BLaER1 treated with 17β-estradiol and CSF1 and Interleukin-3, amounts not matched to agents 10 nM and 100 nM (cell line): ENCODE data around the gene TECPR2.
"Not testable (repeated sequence)": the region's sequence is repeated elsewhere in the genome, so short reads cannot be mapped to it uniquely, and the experiment has no call there.

Experiments
- H3K27ac ChIP-seq, 11 experiments: shearing (Covaris generic); formaldehyde crosslinking; 2 replicates each; pipeline ENCODE4 v1.8.1; 2022
- H3K27me3 ChIP-seq, 11 experiments: shearing (Covaris generic); formaldehyde crosslinking; 2 replicates each; pipeline ENCODE4 v1.8.1; 2022
- H3K36me3 ChIP-seq, 11 experiments: shearing (Covaris generic); formaldehyde crosslinking; 2 replicates each; pipeline ENCODE4 v1.8.1; 2022
- H3K4me1 ChIP-seq, 10 experiments: shearing (Covaris generic); formaldehyde crosslinking; 2 replicates each; pipeline ENCODE4 v1.8.1; 2022
- H3K4me2 ChIP-seq, 11 experiments: shearing (Covaris generic); formaldehyde crosslinking; 2 replicates each; pipeline ENCODE4 v1.8.1; 2022
- H3K4me3 ChIP-seq, 10 experiments: shearing (Covaris generic); formaldehyde crosslinking; 2 replicates each; pipeline ENCODE4 v1.8.1; 2022
- H3K9ac ChIP-seq, 11 experiments: shearing (Covaris generic); formaldehyde crosslinking; 2 replicates each; pipeline ENCODE4 v1.8.1; 2022
- H3K9me3 ChIP-seq, 11 experiments: shearing (Covaris generic); formaldehyde crosslinking; replicated peaks in 1 of 11; 2 replicates each; pipeline ENCODE4 v1.8.1; 2022
- H4K20me1 ChIP-seq, 11 experiments: shearing (Covaris generic); formaldehyde crosslinking; 2 replicates each; pipeline ENCODE4 v1.8.1; 2022
- Cebpa-rat ChIP-seq, 11 experiments: shearing (Covaris generic); IDR thresholded peaks; 2 replicates each; pipeline ENCODE4 v1.8.1; 2022

Gene TECPR2

GRCh38 chr14:102344084-102344483, 18.7 kb upstream of the TECPR2 start:
- Histone ChIP-seq H3K36me3 (peaks cover 92 to 100% (median 96%) of the 10 kb centered on the region in 11 experiments), H3K27me3 (no peaks in the 10 kb centered on the region), H4K20me1 (peaks cover 0 to 27% (median 0%) of the 10 kb centered on the region in 11 experiments; a peak in 8 of 22 replicates), H3K27ac (no peak overlapping the region), H3K4me3 (no peak overlapping the region), H3K9me3 (no peaks in the 10 kb centered on the region), H3K9ac (no peak overlapping the region), H3K4me1 (no peaks in the 10 kb centered on the region), H3K4me2 (no peak overlapping the region)
- TF ChIP-seq Cebpa-rat (IDR thresholded peaks at IDR 0.05): no peak

GRCh38 chr14:102344485-102344884, 18.3 kb upstream of the TECPR2 start:
- Histone ChIP-seq H3K4me2 (no peak overlapping the region), H3K9ac (no peak overlapping the region), H4K20me1 (peaks cover 0 to 25% (median 0%) of the 10 kb centered on the region in 11 experiments; a peak in 7 of 22 replicates), H3K27me3 (no peaks in the 10 kb centered on the region), H3K4me3 (no peak overlapping the region), H3K4me1 (no peaks in the 10 kb centered on the region), H3K27ac (no peak overlapping the region), H3K36me3 (peaks cover 92 to 100% (median 96%) of the 10 kb centered on the region in 11 experiments), H3K9me3 (no peaks in the 10 kb centered on the region)
- TF ChIP-seq Cebpa-rat (IDR thresholded peaks at IDR 0.05): no peak

GRCh38 chr14:102345232-102345631, 17.5 kb upstream of the TECPR2 start:
- Histone ChIP-seq H3K4me2 (no peak overlapping the region), H3K27me3 (no peaks in the 10 kb centered on the region), H3K9me3 (no peaks in the 10 kb centered on the region), H3K9ac (no peak overlapping the region), H4K20me1 (peaks cover 0 to 25% (median 0%) of the 10 kb centered on the region in 11 experiments; a peak in 7 of 22 replicates), H3K27ac (no peak overlapping the region), H3K36me3 (peaks cover 88 to 100% (median 99%) of the 10 kb centered on the region in 11 experiments), H3K4me1 (no peaks in the 10 kb centered on the region), H3K4me3 (no peak overlapping the region)
- no peak for TF ChIP-seq Cebpa-rat (IDR thresholded peaks at IDR 0.05)

GRCh38 chr14:102346645-102347044, 16.1 kb upstream of the TECPR2 start:
- no peaks in the 10 kb centered on the region for H3K4me1 ChIP-seq
- H3K9ac ChIP-seq: no peak overlapping the region
- H3K4me2 ChIP-seq: no peak overlapping the region
- H4K20me1 ChIP-seq: peaks cover 0 to 20% (median 0%) of the 10 kb centered on the region in 11 experiments; a peak in 6 of 22 replicates
- no peak overlapping the region for H3K4me3 ChIP-seq
- H3K27ac ChIP-seq: no peak overlapping the region
- H3K27me3 ChIP-seq: no peaks in the 10 kb centered on the region
- TF ChIP-seq Cebpa-rat (IDR thresholded peaks at IDR 0.05): no peak
- peaks cover 79 to 100% (median 96%) of the 10 kb centered on the region in 11 experiments for H3K36me3 ChIP-seq
- H3K9me3 ChIP-seq: no peaks in the 10 kb centered on the region

- H3K4me3 ChIP-seq: no peak overlapping the region
- H3K27ac ChIP-seq: no peak overlapping the region
- TF ChIP-seq Cebpa-rat (IDR thresholded peaks at IDR 0.05): no peak
- H3K4me2 ChIP-seq: no peak overlapping the region
- H3K27me3 ChIP-seq: no peaks in the 10 kb centered on the region
- H3K4me1 ChIP-seq: no peaks in the 10 kb centered on the region
- H3K9me3 ChIP-seq: no peaks in the 10 kb centered on the region
- H4K20me1 ChIP-seq: peaks cover 0 to 14% (median 0%) of the 10 kb centered on the region in 11 experiments; a peak in 3 of 22 replicates
- peaks cover 71 to 100% (median 95%) of the 10 kb centered on the region in 11 experiments for H3K36me3 ChIP-seq
- H3K9ac ChIP-seq: no peak overlapping the region
Measured at GRCh38 chr14:102348376-102348775, 14.4 kb upstream of the TECPR2 start.

- Histone ChIP-seq H3K9me3 (no peaks in the 10 kb centered on the region), H3K4me2 (no peak overlapping the region), H3K4me1 (no peaks in the 10 kb centered on the region), H3K4me3 (no peak overlapping the region), H3K36me3 (peaks cover 73 to 100% (median 95%) of the 10 kb centered on the region in 11 experiments), H3K27ac (no peak overlapping the region), H3K9ac (no peak overlapping the region), H3K27me3 (no peaks in the 10 kb centered on the region), H4K20me1 (no peaks in the 10 kb centered on the region; a peak in 2 of 22 replicates)
- TF ChIP-seq Cebpa-rat (IDR thresholded peaks at IDR 0.05): no peak
Measured at GRCh38 chr14:102351023-102351422, 11.7 kb upstream of the TECPR2 start.

- not testable (repeated sequence) for H3K27ac ChIP-seq, H3K27me3 ChIP-seq, H3K9ac ChIP-seq, H3K9me3 ChIP-seq, H3K4me3 ChIP-seq, H3K4me2 ChIP-seq, H4K20me1 ChIP-seq, H3K4me1 ChIP-seq
- peaks cover 71 to 100% (median 95%) of the 10 kb centered on the region in 11 experiments for H3K36me3 ChIP-seq
Measured at GRCh38 chr14:102351593-102351992, 11.1 kb upstream of the TECPR2 start.

GRCh38 chr14:102352213-102352612, 10.5 kb upstream of the TECPR2 start:
- Histone ChIP-seq H3K9ac (no peak overlapping the region), H3K27ac (no peak overlapping the region), H3K36me3 (peaks cover 71 to 100% (median 95%) of the 10 kb centered on the region in 11 experiments), H4K20me1 (no peaks in the 10 kb centered on the region; a peak in 2 of 22 replicates), H3K4me3 (no peak overlapping the region), H3K4me1 (no peaks in the 10 kb centered on the region), H3K4me2 (no peak overlapping the region), H3K9me3 (no peaks in the 10 kb centered on the region), H3K27me3 (no peaks in the 10 kb centered on the region)
- TF ChIP-seq Cebpa-rat (IDR thresholded peaks at IDR 0.05): no peak

- Histone ChIP-seq H3K9me3 (no peaks in the 10 kb centered on the region), H4K20me1 (no peaks in the 10 kb centered on the region; a peak in 2 of 22 replicates), H3K4me3 (no peak overlapping the region), H3K9ac (no peak overlapping the region), H3K27me3 (no peaks in the 10 kb centered on the region), H3K4me1 (no peaks in the 10 kb centered on the region), H3K36me3 (peaks cover 71 to 100% (median 95%) of the 10 kb centered on the region in 11 experiments), H3K27ac (no peak overlapping the region), H3K4me2 (no peak overlapping the region)
- no peak for TF ChIP-seq Cebpa-rat (IDR thresholded peaks at IDR 0.05)
Measured at GRCh38 chr14:102353126-102353619, 9.6 kb upstream of the TECPR2 start.

GRCh38 chr14:102356280-102356679, 6.5 kb upstream of the TECPR2 start:
- Histone ChIP-seq H3K27me3 (no peaks in the 10 kb centered on the region), H3K4me2 (no peak overlapping the region), H4K20me1 (no peaks in the 10 kb centered on the region; a peak in 2 of 22 replicates), H3K27ac (no peak overlapping the region), H3K4me3 (no peak overlapping the region), H3K4me1 (peaks cover 0 to 4% (median under 1%) of the 10 kb centered on the region in 10 experiments; a peak in 7 of 20 replicates), H3K9ac (no peak overlapping the region), H3K9me3 (no peaks in the 10 kb centered on the region), H3K36me3 (peaks cover 63 to 88% (median 75%) of the 10 kb centered on the region in 11 experiments)
- no peak for TF ChIP-seq Cebpa-rat (IDR thresholded peaks at IDR 0.05)
